Thyroid gland (tissue), 4 donors: ENCODE results near the gene PEX11G.

Source experiments
- CTCF ChIP-seq, 6 experiments: fragments of 200-600 bp in 3 of 6; fragments of 450-650 bp in 3 of 6; sonication (generic) in 3 of 6; IDR thresholded peaks; one replicate each; pipeline ENCODE4 v1.5.1; 2016 to 2019; ENCODE audit warnings: antibody characterized with exemption in 6 of 6, mild to moderate bottlenecking in 2 of 6, inconsistent platforms in 1 of 6, moderate library complexity in 1 of 6
- POLR2A ChIP-seq, 2 donors: fragments of 450-650 bp; IDR thresholded peaks; one replicate each; pipeline ENCODE4 v1.6.1; 2017; ENCODE audit warnings: antibody characterized with exemption in 2 of 2, mild to moderate bottlenecking in 2 of 2, moderate library complexity in 1 of 2

- TF ChIP-seq CTCF (IDR thresholded peaks at IDR 0.05) (no peak), POLR2A (IDR thresholded peaks at IDR 0.05) (no peak)
Observed at GRCh38 chr19:7478173-7478842, 10.5 kb downstream of the PEX11G start.
